ENCODE measurements around the gene DEPDC1.

DEPDC1 gene

GRCh38 chr1:68470388-68470970 is 26.4 kb downstream of the DEPDC1 start:
- no peak for DNase-seq

DNA sequence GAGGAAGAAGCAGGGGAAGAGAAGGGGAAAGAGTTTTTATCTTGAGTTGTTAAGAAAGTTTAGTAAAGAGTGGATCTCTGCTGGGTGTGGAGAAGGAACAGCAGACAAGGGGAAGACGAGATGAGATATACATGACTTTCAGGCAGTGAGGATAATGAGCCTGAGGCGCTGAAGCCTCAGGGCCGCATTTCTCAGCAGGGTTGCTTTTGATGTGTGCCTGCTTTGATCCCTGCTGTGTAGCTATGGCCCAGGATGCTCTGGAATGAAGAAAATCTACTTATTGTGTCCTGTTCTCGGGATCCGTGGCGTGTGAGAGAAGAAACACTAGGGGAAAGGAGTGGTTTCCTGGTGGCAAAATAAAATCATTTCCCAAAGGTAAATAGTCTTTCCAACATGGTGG is 32.0 kb downstream of the DEPDC1 start:
- no peak for DNase-seq

- DNase-seq, result no peak
These were observed 35.9 kb downstream of the DEPDC1 start for GRCh38 chr1:68460935-68461334.

GRCh38 chr1:68459796-68460195 is 37.1 kb downstream of the DEPDC1 start:
- DNase-seq, result no peak

GRCh38 chr1:68459091-68459490 is 37.8 kb downstream of the DEPDC1 start:
- no peak for DNase-seq

- no peak for DNase-seq
These were observed 40.7 kb downstream of the DEPDC1 start for GRCh38 chr1:68456202-68456601.

- no peak for DNase-seq
These were observed 42.3 kb downstream of the DEPDC1 start for GRCh38 chr1:68454534-68454933.

GRCh38 chr1:68453060-68453670 is 43.7 kb downstream of the DEPDC1 start:
- DNase-seq, result no peak

DNA sequence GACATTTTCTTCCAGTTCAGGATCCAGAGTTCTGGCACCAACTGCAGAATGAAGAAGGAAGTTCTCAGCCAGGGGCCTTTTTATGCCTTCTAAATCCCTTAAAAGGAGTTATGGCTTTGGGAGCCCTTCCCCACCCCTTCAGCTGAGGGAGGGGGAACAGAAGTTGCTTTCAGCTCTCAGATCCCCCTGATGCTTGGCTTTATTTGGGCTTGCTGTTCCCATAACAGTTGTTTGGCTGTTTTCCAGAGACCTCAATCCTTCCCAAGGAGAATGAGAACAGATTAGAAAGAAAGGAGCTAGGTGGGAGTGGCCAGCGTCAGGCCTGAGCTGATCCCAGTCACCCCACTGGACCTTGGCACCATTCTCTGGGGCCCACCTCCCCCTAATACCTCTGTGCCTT is 47.0 kb downstream of the DEPDC1 start, which contains the start of gene RPE65:
TSS of gene RPE65 (minus strand) at position 54 of the 400 bp plus-strand sequence. CDS start at position 5, 49 bp downstream.
- no peak for DNase-seq

DNA sequence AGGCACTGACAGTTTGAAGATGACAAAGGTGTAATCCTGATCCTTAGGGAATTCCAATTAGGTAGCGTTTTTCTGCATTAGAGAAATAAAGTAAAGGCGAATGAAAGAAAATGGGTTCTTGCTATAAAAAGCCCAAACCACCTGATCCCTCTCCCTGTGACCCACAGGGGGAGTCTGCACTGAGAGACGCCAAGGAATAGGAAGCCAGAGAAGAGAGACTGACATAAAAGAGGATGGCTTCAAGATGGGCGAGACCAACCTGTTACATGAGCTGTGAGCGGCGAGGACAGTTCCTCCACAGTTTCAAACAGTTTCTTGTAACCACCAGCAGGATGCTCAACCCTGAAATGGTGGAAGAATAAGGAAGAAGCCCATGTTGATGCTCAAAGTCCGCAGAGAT is 48.5 kb downstream of the DEPDC1 start:
- no peak for DNase-seq

DNA sequence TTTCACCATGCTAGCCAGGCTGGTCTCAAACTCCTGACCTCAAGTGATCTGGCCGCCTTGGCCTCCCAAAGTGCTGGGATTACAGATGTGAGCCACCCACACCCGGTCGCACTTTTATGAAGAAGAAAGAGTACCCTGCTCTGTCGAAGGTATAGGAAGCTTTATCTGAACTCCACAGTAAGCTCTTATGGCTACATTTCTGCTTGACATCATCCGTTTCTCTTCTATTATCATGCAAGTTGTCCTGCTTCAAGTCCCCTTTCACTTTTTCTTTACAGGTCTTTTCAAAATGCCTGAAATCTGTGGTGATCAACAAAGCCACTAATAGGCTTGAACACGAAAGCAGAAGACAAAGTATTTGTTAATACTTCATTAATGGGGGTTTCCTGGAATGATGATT is 51.2 kb downstream of the DEPDC1 start:
- DNase-seq, result no peak

DNA sequence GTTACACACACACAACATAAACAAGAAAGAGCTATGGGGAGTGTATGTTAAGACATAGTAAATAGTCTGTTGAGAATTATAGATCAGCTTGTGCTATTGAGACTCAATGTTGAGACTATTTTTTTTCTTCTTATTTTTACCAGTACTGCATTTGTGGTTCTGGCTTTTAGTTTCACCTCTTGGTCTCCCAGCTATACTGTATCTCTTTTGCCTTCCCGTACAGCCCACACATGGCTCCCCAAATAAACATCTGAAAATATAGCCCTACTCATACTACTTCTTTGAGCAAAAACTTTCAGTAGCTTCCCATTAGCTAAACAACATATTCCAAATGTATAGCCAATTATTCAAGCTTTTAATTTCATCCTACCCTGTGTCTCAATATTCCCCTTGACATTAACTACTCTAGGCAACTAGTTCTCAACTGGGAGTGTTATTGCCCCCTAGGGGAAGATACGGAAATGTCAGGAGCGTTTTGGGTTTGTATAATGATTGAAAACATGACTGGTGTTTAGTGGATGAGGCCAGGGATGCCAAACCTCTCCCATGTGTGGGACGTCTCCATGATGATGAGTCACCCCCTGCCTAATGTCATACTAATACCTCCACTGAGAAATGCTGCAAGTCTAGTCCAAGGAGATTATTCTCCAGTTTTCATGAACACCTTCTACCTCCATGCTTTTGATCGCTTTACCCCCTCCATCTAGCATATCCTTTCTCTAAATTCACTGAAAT is 53.9 kb downstream of the DEPDC1 start:
- DNase-seq, result peak; percentile 3

- no peak for DNase-seq
These were observed 54.9 kb downstream of the DEPDC1 start for GRCh38 chr1:68442006-68442405.

- DNase-seq, result no peak
These were observed 58.6 kb downstream of the DEPDC1 start for GRCh38 chr1:68438310-68438709.

DNA sequence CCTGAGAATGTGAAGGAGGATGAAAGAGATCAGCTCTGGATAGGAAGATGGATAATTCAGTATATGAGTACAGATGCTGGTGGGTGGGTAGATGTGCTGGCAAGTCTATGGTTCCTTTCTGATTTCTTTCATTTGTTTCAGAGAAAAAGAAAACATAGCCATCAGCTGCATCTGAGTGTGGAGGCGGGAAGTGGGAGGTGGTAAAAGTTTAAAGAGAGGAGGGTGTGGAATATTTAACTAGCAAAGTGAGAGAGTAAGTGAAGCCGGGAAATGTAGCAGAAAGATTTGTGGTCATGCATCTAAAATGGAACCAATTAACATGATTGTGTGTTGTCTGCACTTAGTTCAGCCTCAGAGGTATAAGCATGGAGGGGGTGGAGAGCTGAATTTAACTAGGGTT is 63.5 kb downstream of the DEPDC1 start:
- no peak for DNase-seq

DNA sequence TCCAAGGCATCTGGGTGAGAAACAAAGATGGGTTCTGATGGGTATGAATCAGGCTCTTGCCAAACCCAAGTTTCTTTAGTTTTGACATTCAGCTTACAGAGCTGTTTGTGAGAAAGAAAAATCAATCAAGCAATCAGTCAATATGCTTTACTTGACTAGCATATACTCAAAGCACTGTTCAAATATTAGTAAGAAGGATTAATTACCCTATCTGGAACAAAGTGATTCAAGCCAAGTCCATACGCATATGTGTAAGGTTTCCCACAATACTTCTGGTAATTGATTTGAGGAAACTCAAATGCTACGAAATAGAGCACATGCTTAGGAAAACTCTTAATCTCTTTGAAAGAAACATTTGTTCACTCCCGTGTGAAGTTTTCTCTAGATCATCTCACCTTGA is 65.8 kb downstream of the DEPDC1 start:
- no peak for DNase-seq

DNA sequence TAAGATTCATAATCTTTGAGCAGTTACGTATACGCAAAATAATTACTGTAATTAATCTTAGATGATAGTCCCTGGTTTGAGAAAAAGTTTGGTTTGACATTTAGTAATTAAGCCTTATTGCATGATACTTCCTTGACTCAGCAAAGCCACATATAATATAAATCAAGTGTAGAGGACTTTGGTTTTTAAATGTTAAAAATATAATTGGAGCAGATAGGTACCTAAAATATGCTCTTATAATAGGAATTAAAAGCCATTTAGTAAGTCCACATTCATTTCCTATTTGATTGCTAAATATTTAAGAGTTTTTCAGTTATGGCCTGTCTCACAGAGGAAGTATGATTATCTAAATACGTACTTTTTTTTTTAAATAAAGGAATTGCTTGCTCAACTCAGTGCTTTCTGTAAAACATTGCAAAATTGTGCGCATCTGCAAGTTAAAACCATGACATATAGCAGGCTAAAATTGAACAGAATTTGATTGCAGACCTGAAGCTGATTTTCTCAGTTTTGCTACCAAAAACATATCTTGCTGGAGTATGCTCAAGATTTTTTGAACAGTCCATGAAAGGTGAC is 67.6 kb downstream of the DEPDC1 start:
- no peak for DNase-seq

GRCh38 chr1:68426594-68426993 is 70.3 kb downstream of the DEPDC1 start:
- no peak for DNase-seq

All from CD4-positive, alpha-beta T cell treated with Interleukin-21 for 1 hour (primary cell).